Measurements from ENCODE around the gene CIZ1.

DNA sequence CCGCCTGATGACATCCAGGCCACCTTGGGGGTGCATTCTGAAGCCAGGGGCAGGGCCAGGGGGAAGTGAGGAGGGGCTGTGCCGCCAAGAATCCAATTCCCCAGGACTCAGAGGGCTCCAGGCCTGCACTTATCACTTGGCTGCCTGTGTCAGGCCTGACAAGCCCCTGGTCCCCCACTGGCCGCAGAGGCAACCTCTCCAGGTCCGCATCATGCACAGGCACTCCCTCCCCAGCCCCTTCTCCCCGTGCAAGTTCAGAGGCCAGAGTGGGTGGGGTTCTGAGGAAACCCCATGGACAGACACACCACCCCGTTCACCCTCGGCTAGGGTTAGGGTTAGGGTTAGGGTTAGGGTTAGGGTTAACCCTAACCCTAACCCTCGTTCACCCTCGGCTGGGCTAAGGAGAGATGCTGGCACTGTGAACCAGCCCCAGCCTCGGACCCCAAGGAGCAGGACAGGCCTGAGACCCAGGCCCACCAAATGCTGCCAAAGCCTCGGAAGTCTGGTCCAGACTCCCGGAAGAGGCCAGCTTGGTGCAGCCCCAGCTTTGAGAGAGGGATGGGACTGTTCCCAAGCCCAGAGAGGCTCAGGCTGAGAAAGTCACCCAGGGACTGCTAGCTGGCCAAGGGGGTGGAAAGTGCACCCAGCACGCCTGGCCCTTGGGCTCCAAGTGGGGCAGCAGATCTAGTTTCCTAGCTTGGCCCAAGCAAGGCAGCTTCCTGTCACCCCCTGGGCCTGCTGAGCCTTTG, 37.3 kb downstream of the CIZ1 start:
- TF ChIP-seq JUND (IDR thresholded peaks at IDR 0.05; ENCODE audit: borderline replicate concordance, low read depth, low read length), result no peak
- no peak for TF ChIP-seq JUND (tag; IDR thresholded peaks at IDR 0.05; ENCODE audit: borderline replicate concordance, low read depth, low read length)
- TF ChIP-seq CHD4 (IDR thresholded peaks at IDR 0.05; ENCODE audit: insufficient read depth, insufficient replicate concordance, low read depth, low read length, poor library complexity, severe bottlenecking), result no peak
- no peak for TF ChIP-seq HCFC1 (IDR thresholded peaks at IDR 0.05; ENCODE audit: low read depth, low read length)
- TF ChIP-seq GABPA (tag; conservative IDR thresholded peaks at IDR 0.05; ENCODE audit: low read depth), result no peak

All from K562 (cell line).